H1 (cell line): ENCODE measurements around the gene TGOLN2. TPM values are rescaled to one million over a fixed set of nuclear protein-coding genes. Genes with fewer than 3 reads are reported as not detected.

ENCODE experiments used
- CTCF ChIA-PET: fragments of 300-600 bp; sonication (Branson Sonifier 250); formaldehyde crosslinking; loops from one replicate; lab custom pipeline; 2021; ENCODE audit not compliant: partially characterized antibody; lab: Charles Lee
- POLR2A ChIA-PET: fragments of 300-600 bp; sonication (Branson Sonifier 250); formaldehyde crosslinking; loops from one replicate; lab custom pipeline; 2021; ENCODE audit warnings: inconsistent platforms; ENCODE audit not compliant: partially characterized antibody; lab: Charles Lee
- DNase-seq, 2 experiments: peaks; one replicate each; pipeline versions ENCODE4 v3.0.0 to v3.0.0-alpha.2; 2010 to 2022; ENCODE audit warnings: low spot score in 2 of 2, low read depth in 1 of 2, mixed read lengths in 1 of 2
- FAIRE-seq: peaks from 2 replicates; lab custom pipeline; 2011; peaks lifted over from hg19 to GRCh38; lab: Jason Lieb, UNC
- H2AFZ ChIP-seq: 2 replicates; pipeline ENCODE4 v1.8.1; 2012; ENCODE audit warnings: low read length, inconsistent platforms
- H2AK5ac ChIP-seq: 2 replicates; pipeline ENCODE4 v1.6.1; 2013; ENCODE audit warnings: low read depth, low read length
- H2BK120ac ChIP-seq: replicated peaks from 2 replicates; pipeline ENCODE3; 2013; ENCODE audit warnings: low read depth, low read length, inconsistent platforms
- H2BK12ac ChIP-seq: 2 replicates; pipeline ENCODE4 v1.6.1; 2013; ENCODE audit warnings: low read depth, low read length
- H2BK15ac ChIP-seq: 2 replicates; pipeline ENCODE4 v1.6.1; 2013; ENCODE audit warnings: low read length
- H2BK20ac ChIP-seq: 2 replicates; pipeline ENCODE4 v1.6.1; 2013; ENCODE audit warnings: low read length
- H2BK5ac ChIP-seq: 2 replicates; pipeline ENCODE4 v1.6.1; 2013; ENCODE audit warnings: low read depth, low read length
- H3K14ac ChIP-seq: 2 replicates; pipeline ENCODE4 v1.6.1; 2013; ENCODE audit warnings: inconsistent platforms; ENCODE audit not compliant: insufficient read length
- H3K18ac ChIP-seq: 2 replicates; pipeline ENCODE4 v1.6.1; 2013; ENCODE audit warnings: low read length; ENCODE audit errors: extremely low read depth
- H3K23ac ChIP-seq: 2 replicates; pipeline ENCODE4 v1.6.1; 2013; ENCODE audit warnings: inconsistent platforms; ENCODE audit not compliant: insufficient read length
- H3K23me2 ChIP-seq: 2 replicates; pipeline ENCODE4 v1.6.1; 2013; ENCODE audit warnings: low read depth, low read length
- H3K27ac ChIP-seq: 2 replicates; pipeline ENCODE4 v1.6.1; 2011; ENCODE audit warnings: low read depth, low read length, inconsistent platforms
- H3K27me3 ChIP-seq, 4 experiments: replicated peaks in 1 of 4; 1 replicate in 1 of 4; 2 replicates in 3 of 4; pipeline versions ENCODE4 v1.6.1 to v1.8.1; 2011 to 2013; ENCODE audit warnings: low read length in 3 of 4, mild to moderate bottlenecking in 3 of 4, inconsistent platforms in 2 of 4, mixed read lengths in 2 of 4, moderate library complexity in 1 of 4; ENCODE audit not compliant: control insufficient read depth in 3 of 4, insufficient read depth in 3 of 4; ENCODE audit errors: extremely low read depth in 1 of 4
- H3K36me3 ChIP-seq, 4 experiments: 2 replicates each; pipeline versions ENCODE4 v1.6.1 to v1.8.1; 2011 to 2013; ENCODE audit warnings: mild to moderate bottlenecking in 4 of 4, low read length in 3 of 4, moderate library complexity in 2 of 4, control low read depth in 1 of 4, inconsistent platforms in 1 of 4; ENCODE audit not compliant: insufficient read depth in 4 of 4, control insufficient read depth in 2 of 4
- H3K4ac ChIP-seq: replicated peaks from 2 replicates; pipeline ENCODE3; 2013; ENCODE audit warnings: low read length, low read depth, mixed read lengths, inconsistent platforms; ENCODE audit not compliant: insufficient read length
- H3K4me1 ChIP-seq, 4 experiments: replicated peaks in 1 of 4; 1 replicate in 1 of 4; 2 replicates in 3 of 4; pipeline versions ENCODE4 v1.6.1 to v1.8.1; 2011 to 2013; ENCODE audit warnings: low read length in 3 of 4, inconsistent platforms in 2 of 4, mixed read lengths in 1 of 4; ENCODE audit not compliant: insufficient read depth in 4 of 4, control insufficient read depth in 3 of 4
- H3K4me2 ChIP-seq, 2 experiments: 2 replicates each; pipeline versions ENCODE4 v1.6.1 to v1.8.1; 2011 to 2013; ENCODE audit warnings: low read depth in 2 of 2, low read length in 2 of 2, control low read depth in 1 of 2, inconsistent platforms in 1 of 2, mild to moderate bottlenecking in 1 of 2; ENCODE audit not compliant: insufficient read depth in 1 of 2
- H3K4me3 ChIP-seq, 4 experiments: fragments of 200-600, 300-600 bp in 1 of 4; sonication (generic), shearing (Covaris generic), sonication (Bioruptor Twin) in 1 of 4; 2 replicates each; pipeline versions ENCODE4 v1.5.1 to v1.8.1; 2011 to 2016; ENCODE audit warnings: low read length in 4 of 4, low read depth in 3 of 4, control low read depth in 2 of 4, inconsistent platforms in 2 of 4, mild to moderate bottlenecking in 2 of 4, mixed read lengths in 1 of 4, moderate library complexity in 1 of 4; ENCODE audit not compliant: insufficient read depth in 2 of 4; ENCODE audit errors: extremely low read depth in 1 of 4
- H3K56ac ChIP-seq: replicated peaks from 2 replicates; pipeline ENCODE3; 2013; ENCODE audit warnings: low read depth, mild to moderate bottlenecking, mixed read lengths, low read length, inconsistent platforms; ENCODE audit not compliant: insufficient read length
- H3K79me1 ChIP-seq: 2 replicates; pipeline ENCODE4 v1.6.1; 2013; ENCODE audit warnings: low read depth, low read length, control low read depth
- H3K79me2 ChIP-seq, 2 experiments: 2 replicates each; pipeline versions ENCODE4 v1.6.1 to v1.8.1; 2012 to 2013; ENCODE audit warnings: low read length in 2 of 2, mild to moderate bottlenecking in 2 of 2, inconsistent platforms in 1 of 2; ENCODE audit not compliant: insufficient read depth in 2 of 2, control insufficient read depth in 1 of 2
- H3K9ac ChIP-seq, 4 experiments: replicated peaks in 1 of 4; 1 replicate in 1 of 4; 2 replicates in 3 of 4; pipeline versions ENCODE4 v1.6.1 to v1.8.1; 2011 to 2013; ENCODE audit warnings: low read depth in 3 of 4, low read length in 3 of 4, control low read depth in 2 of 4, mild to moderate bottlenecking in 2 of 4, moderate library complexity in 2 of 4, inconsistent platforms in 1 of 4; ENCODE audit errors: extremely low read depth in 1 of 4
- H3K9me3 ChIP-seq, 2 experiments: 2 replicates each; pipeline versions ENCODE4 v1.6.1 to v1.8.1; 2012 to 2013; ENCODE audit warnings: mild to moderate bottlenecking in 2 of 2, moderate library complexity in 2 of 2, control low read depth in 1 of 2, inconsistent platforms in 1 of 2, low read depth in 1 of 2, low read length in 1 of 2, mixed read lengths in 1 of 2; ENCODE audit not compliant: insufficient read depth in 2 of 2
- H4K20me1 ChIP-seq, 2 experiments: replicated peaks in 1 of 2; 2 replicates each; pipeline versions ENCODE3 to v1.8.1; 2011 to 2013; ENCODE audit warnings: inconsistent platforms in 2 of 2, low read length in 2 of 2, mild to moderate bottlenecking in 1 of 2; ENCODE audit not compliant: insufficient read depth in 2 of 2, control insufficient read depth in 1 of 2
- H4K5ac ChIP-seq: 2 replicates; pipeline ENCODE4 v1.6.1; 2013; ENCODE audit warnings: low read length, low read depth, mixed read lengths, inconsistent platforms; ENCODE audit not compliant: insufficient read length
- H4K8ac ChIP-seq: 2 replicates; pipeline ENCODE4 v1.8.0; 2013; ENCODE audit warnings: mild to moderate bottlenecking, moderate library complexity, low read length, inconsistent platforms; ENCODE audit not compliant: insufficient read depth; ENCODE audit errors: extremely low read depth
- H4K91ac ChIP-seq: replicated peaks from 2 replicates; pipeline ENCODE3; 2013; ENCODE audit warnings: low read length, mixed read lengths, inconsistent platforms; ENCODE audit not compliant: insufficient read length
- ATF2 ChIP-seq: IDR thresholded peaks from 2 replicates; pipeline ENCODE4 v1.6.1; 2012; ENCODE audit warnings: low read length, inconsistent platforms
- E2F6 ChIP-seq: IDR thresholded peaks from 2 replicates; pipeline ENCODE4 v1.6.1; 2012; ENCODE audit warnings: inconsistent platforms
- JUN ChIP-seq: IDR thresholded peaks from 2 replicates; pipeline ENCODE4 v1.6.1; 2011; ENCODE audit warnings: low read depth, mild to moderate bottlenecking, improper control_type of control experiment, low read length
- KDM5A ChIP-seq: fragments of 200-600 bp; IDR thresholded peaks from 2 replicates; pipeline ENCODE4 v1.7.1; 2012; ENCODE audit warnings: mild to moderate bottlenecking, low read length, inconsistent platforms, mixed read lengths
- NRF1 ChIP-seq: IDR thresholded peaks from 2 replicates; pipeline ENCODE4 v1.6.1; 2011; ENCODE audit warnings: mild to moderate bottlenecking, low read depth, low read length, improper control_type of control experiment
- SIN3A ChIP-seq, 2 experiments: IDR thresholded peaks in 1 of 2; conservative IDR thresholded peaks in 1 of 2; 2 replicates each; pipeline ENCODE4 v1.6.1; 2011 to 2012; ENCODE audit warnings: low read length in 2 of 2, improper control_type of control experiment in 1 of 2, low read depth in 1 of 2, mild to moderate bottlenecking in 1 of 2
- SIX5 ChIP-seq: IDR thresholded peaks from 2 replicates; pipeline ENCODE4 v1.6.1; 2011; ENCODE audit warnings: mild to moderate bottlenecking, low read depth, low read length
- SP1 ChIP-seq: IDR thresholded peaks from 2 replicates; pipeline ENCODE4 v1.6.1; 2011; ENCODE audit warnings: low read depth, low read length
- SP2 ChIP-seq: IDR thresholded peaks from 2 replicates; pipeline ENCODE4 v1.6.1; 2012; ENCODE audit warnings: mild to moderate bottlenecking, low read length, inconsistent platforms
- ZNF274 ChIP-seq: IDR thresholded peaks from 2 replicates; pipeline ENCODE4 v1.7.0; 2012; ENCODE audit warnings: low read length, borderline replicate concordance; ENCODE audit errors: extremely low read depth
- WGBS, 2 experiments: shearing (Covaris generic) in 1 of 2; methylation state at CpG; one replicate each; pipeline versions ENCODE4 v1.1.6 to v1.1.7; 2013 to 2015; ENCODE audit warnings: low lambda C conversion rate in 2 of 2, mixed read lengths in 2 of 2, inconsistent platforms in 1 of 2, low coverage in 1 of 2, missing lambda C conversion rate in 1 of 2; ENCODE audit not compliant: insufficient replicate concordance in 2 of 2, insufficient coverage in 1 of 2, insufficient read length in 1 of 2; ENCODE audit errors: extremely low coverage in 1 of 2, missing lambda C conversion rate in 1 of 2; 5-methylcytosine and 5-hydroxymethylcytosine counted together
- polyA plus RNA-seq, 7 experiments: library from polyadenylated mRNA; depleted of rRNA in 3 of 7; stranded (reverse) in 5 of 7; unstranded in 2 of 7; fragments of >200 nt in 5 of 7; fragments of 200-250 nt in 2 of 7; gene quantifications; 1 replicate in 5 of 7; 2 replicates in 1 of 7; 4 replicates in 1 of 7; pipeline versions ENCODE4 v1.2.1 to v1.2.3, GENCODE V29; 2011 to 2013; ENCODE audit warnings: missing spikeins in 2 of 7, mixed read lengths in 2 of 7
- total RNA-seq: library from RNA; stranded (reverse); fragmentation: NEBNext Ultra II Directional; extraction: Animal tissue kit (Norgen Biotek cat#: 25700); gene quantifications from 2 replicates; pipeline ENCODE4 v1.2.1, GENCODE V29; 2021

TGOLN2 gene
- total and polyA plus RNA-seq, 2 of the 8 experiments (the other 6 are each of a cell fraction or from before 2014, with no cell fraction given): 33.9 to 38.9 TPM

GRCh38 chr2:85341269-85342029 is 13.7 kb upstream of the TGOLN2 start:
- H4K20me1 ChIP-seq: no peaks in the 10 kb centered on the region
- POLR2A ChIA-PET: interaction anchor here (0.9 to 5.9 kb wide), 6 partner anchors 9 to 58 kb away, joined by 3 to 23 read pairs (median 4); partner anchors contain the start of genes ELMOD3, RETSAT and TGOLN2
- H4K8ac ChIP-seq: no peak overlapping the region
- H2BK120ac ChIP-seq: no peak overlapping the region
- no peak overlapping the region for H2BK12ac ChIP-seq
- no peak overlapping the region for H4K91ac ChIP-seq
- FAIRE-seq: no peak
- H2BK15ac ChIP-seq: no peak overlapping the region
- H2BK5ac ChIP-seq: no peak overlapping the region
- 93% methylated on average over 30 of the region's 30 CpGs; no CpG with 5 or more reads in 1 of the 2 experiments for WGBS, 2 experiments
- H3K27me3 ChIP-seq: no peaks in the 10 kb centered on the region
- no peak overlapping the region for H3K56ac ChIP-seq
- no peak overlapping the region for H3K14ac ChIP-seq
- H3K79me2 ChIP-seq: no peaks in the 10 kb centered on the region
- no peak overlapping the region for H2AK5ac ChIP-seq
- H3K4me2 ChIP-seq: no peak overlapping the region
- no peak overlapping the region for H3K4me3 ChIP-seq
- no peak overlapping the region for H3K27ac ChIP-seq
- H2BK20ac ChIP-seq: no peak overlapping the region
- no peaks in the 10 kb centered on the region for H3K36me3 ChIP-seq
- H3K23ac ChIP-seq: no peak overlapping the region
- no peak for DNase-seq
- CTCF ChIA-PET: interaction anchor here (0.6 to 1.8 kb wide), 3 partner anchors 11 to 385 kb away, joined by 3 read pairs; no protein-coding TSS in a partner anchor
- H3K4ac ChIP-seq: no peak overlapping the region
- no peaks in the 10 kb centered on the region for H3K79me1 ChIP-seq
- H3K9ac ChIP-seq: no peak overlapping the region
- no peaks in the 10 kb centered on the region for H3K23me2 ChIP-seq
- no peak overlapping the region for H2AFZ ChIP-seq
- H3K18ac ChIP-seq: no peak overlapping the region
- peaks cover 0 to 7% (median 1%) of the 10 kb centered on the region in 4 experiments; a peak in 3 of 7 replicates for H3K4me1 ChIP-seq
- no peak overlapping the region for H4K5ac ChIP-seq
- no peaks in the 10 kb centered on the region; a peak in 1 of 4 replicates for H3K9me3 ChIP-seq
- TF ChIP-seq SIX5: no peak
- no peak for TF ChIP-seq KDM5A
- TF ChIP-seq SIN3A (conservative IDR thresholded peaks at IDR 0.05 in 1 of 2, IDR thresholded peaks at IDR 0.05 in 1 of 2; ENCODE audit: low read depth in 1 of 2, low read length in 2 of 2): no peak
- no peak for TF ChIP-seq NRF1
- no peak for TF ChIP-seq ZNF274
- no peak for TF ChIP-seq ATF2
- TF ChIP-seq SP2: no peak
- no peak for TF ChIP-seq SP1
- TF ChIP-seq E2F6: no peak
- no peak for TF ChIP-seq JUN
